Measurements from ENCODE around the gene TOMM22.
A peak's percentile ranks its signal among the peaks of the same experiment; 100 is the strongest.

Gene TOMM22

GRCh38 chr22:38719196-38719595 lies 37.4 kb downstream of the TOMM22 start:
- Histone ChIP-seq H3K4me1 (peaks cover 6% of the 10 kb centered on the region), H3K9me3 (no peaks in the 10 kb centered on the region), H3K4me3 (ENCODE audit: low read depth, low read length) (no peak overlapping the region), H3K27me3 (no peaks in the 10 kb centered on the region), H3K36me3 (peaks cover 72% of the 10 kb centered on the region)
- TF ChIP-seq, protein P1, sequence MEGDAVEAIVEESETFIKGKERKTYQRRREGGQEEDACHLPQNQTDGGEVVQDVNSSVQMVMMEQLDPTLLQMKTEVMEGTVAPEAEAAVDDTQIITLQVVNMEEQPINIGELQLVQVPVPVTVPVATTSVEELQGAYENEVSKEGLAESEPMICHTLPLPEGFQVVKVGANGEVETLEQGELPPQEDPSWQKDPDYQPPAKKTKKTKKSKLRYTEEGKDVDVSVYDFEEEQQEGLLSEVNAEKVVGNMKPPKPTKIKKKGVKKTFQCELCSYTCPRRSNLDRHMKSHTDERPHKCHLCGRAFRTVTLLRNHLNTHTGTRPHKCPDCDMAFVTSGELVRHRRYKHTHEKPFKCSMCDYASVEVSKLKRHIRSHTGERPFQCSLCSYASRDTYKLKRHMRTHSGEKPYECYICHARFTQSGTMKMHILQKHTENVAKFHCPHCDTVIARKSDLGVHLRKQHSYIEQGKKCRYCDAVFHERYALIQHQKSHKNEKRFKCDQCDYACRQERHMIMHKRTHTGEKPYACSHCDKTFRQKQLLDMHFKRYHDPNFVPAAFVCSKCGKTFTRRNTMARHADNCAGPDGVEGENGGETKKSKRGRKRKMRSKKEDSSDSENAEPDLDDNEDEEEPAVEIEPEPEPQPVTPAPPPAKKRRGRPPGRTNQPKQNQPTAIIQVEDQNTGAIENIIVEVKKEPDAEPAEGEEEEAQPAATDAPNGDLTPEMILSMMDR (IDR thresholded peaks at IDR 0.05; ENCODE audit: low read depth, low read length): no peak
- no peak for DNase-seq

DNA sequence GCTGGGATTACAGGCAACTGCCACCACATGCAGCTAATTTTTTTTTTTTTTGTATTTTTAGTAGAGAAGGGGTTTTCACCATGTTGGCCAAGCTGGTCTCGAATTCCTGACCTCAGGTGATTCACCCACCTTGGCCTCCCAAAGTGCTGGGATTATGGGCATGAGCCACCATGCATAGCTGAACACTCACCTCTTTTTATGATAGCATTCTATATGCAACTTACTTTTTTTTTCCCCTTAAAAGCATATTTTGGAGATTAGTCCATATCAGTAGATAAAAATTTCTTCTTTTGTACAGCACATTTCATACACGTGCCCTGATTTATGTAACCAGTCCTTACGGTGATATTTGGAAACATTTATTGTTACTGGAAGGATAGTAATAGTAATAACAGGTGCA lies 38.6 kb downstream of the TOMM22 start:
- no peaks in the 10 kb centered on the region for H3K27me3 ChIP-seq
- DNase-seq: no peak
- H3K4me1 ChIP-seq: peaks cover 6% of the 10 kb centered on the region
- H3K9me3 ChIP-seq: no peaks in the 10 kb centered on the region
- H3K36me3 ChIP-seq: peaks cover 78% of the 10 kb centered on the region
- TF ChIP-seq, protein P1 (IDR thresholded peaks at IDR 0.05; ENCODE audit: low read depth, low read length): no peak
- H3K4me3 ChIP-seq (ENCODE audit: low read depth, low read length): no peak overlapping the region

- no peak for DNase-seq
- H3K27me3 ChIP-seq: no peaks in the 10 kb centered on the region
- no peak overlapping the region for H3K4me3 ChIP-seq (ENCODE audit: low read depth, low read length)
- no peaks in the 10 kb centered on the region for H3K9me3 ChIP-seq
- TF ChIP-seq, protein P1 (IDR thresholded peaks at IDR 0.05; ENCODE audit: low read depth, low read length): no peak
- H3K4me1 ChIP-seq: peaks cover 6% of the 10 kb centered on the region
- peaks cover 82% of the 10 kb centered on the region for H3K36me3 ChIP-seq
These were observed 39.8 kb downstream of the TOMM22 start for GRCh38 chr22:38721551-38721950.

DNA sequence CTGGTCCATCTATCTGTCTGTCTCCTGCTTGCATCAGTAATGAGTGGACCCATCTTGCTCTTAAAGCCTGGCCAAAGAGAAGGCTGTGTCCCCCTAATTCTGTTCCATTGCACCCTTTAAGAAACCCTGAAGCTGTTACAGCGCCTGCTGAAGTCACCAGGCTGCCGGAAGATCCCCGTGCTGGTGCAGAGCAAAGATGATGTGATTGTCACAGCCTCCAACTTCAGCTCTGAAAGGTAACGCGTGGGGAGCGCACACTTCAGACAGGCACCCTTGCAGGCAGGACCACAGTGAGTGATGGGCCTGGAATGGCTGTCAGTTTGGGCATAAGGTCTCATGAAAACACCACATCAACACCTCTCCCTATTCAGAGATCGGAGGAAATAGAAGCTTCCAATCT lies 42.4 kb downstream of the TOMM22 start:
- Histone ChIP-seq H3K9me3 (no peaks in the 10 kb centered on the region), H3K27me3 (no peaks in the 10 kb centered on the region), H3K4me3 (ENCODE audit: low read depth, low read length) (no peak overlapping the region), H3K36me3 (peaks cover 83% of the 10 kb centered on the region), H3K4me1 (no peaks in the 10 kb centered on the region)
- TF ChIP-seq, protein P1 (IDR thresholded peaks at IDR 0.05; ENCODE audit: low read depth, low read length): no peak
- DNase-seq: no peak

DNA sequence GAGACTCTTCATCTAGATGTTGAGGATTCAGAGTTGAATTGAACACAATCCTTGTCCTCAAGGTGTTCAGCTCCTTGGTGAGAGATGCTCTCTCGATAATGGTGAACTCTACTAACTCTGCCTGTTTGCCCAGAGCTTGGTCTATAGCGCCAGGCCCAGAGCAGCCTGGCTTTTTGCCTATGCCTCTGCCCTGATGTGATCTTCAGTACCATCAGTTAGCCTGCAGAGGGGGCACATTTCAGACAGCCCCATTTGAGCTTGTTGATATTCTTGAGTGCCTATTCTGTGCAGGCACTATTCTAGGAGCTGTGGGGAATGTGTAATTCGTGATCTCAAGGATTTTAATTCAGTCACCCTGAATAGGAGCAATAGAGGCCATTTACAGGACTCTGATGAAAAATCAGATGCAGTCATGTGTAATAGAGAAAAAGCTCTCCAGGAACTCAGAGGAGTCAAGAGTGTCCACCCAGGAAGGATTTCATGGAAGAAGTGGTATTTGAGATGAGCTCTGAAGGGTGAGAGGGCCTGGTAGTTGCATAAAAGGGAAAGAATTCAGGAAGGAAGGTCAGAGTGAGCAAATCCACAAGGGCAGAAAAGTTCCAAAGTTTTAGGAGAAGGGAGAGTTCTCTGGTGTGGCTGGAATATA lies 43.3 kb downstream of the TOMM22 start:
- Histone ChIP-seq H3K9me3 (no peaks in the 10 kb centered on the region), H3K4me3 (ENCODE audit: low read depth, low read length) (no peak overlapping the region), H3K27me3 (no peaks in the 10 kb centered on the region), H3K36me3 (peaks cover 91% of the 10 kb centered on the region), H3K4me1 (no peaks in the 10 kb centered on the region)
- DNase-seq: peak; percentile 57
- TF ChIP-seq, protein P1 (IDR thresholded peaks at IDR 0.05; ENCODE audit: low read depth, low read length): peak; percentile 75

- TF ChIP-seq, protein P1 (IDR thresholded peaks at IDR 0.05; ENCODE audit: low read depth, low read length): no peak
- no peaks in the 10 kb centered on the region for H3K9me3 ChIP-seq
- no peaks in the 10 kb centered on the region for H3K4me1 ChIP-seq
- DNase-seq: no peak
- peaks cover 93% of the 10 kb centered on the region for H3K36me3 ChIP-seq
- no peaks in the 10 kb centered on the region for H3K27me3 ChIP-seq
- H3K4me3 ChIP-seq (ENCODE audit: low read depth, low read length): no peak overlapping the region
These were observed 44.3 kb downstream of the TOMM22 start for GRCh38 chr22:38725900-38726655.

All from BE2C (cell line).